OCI-LY7 (cell line): ENCODE data around the gene IFITM2. TPM values are rescaled to one million over a fixed set of nuclear protein-coding genes. Genes with fewer than 3 reads are reported as not detected.
"Not testable (repeated sequence)": the region's sequence is repeated elsewhere in the genome, so short reads cannot be mapped to it uniquely, and the experiment has no call there.

Experiments used
- BruUV-seq: library from RNA; stranded (reverse); fragments of 400-500 nt; replicated peaks from 2 replicates; lab custom pipeline; 2021; lab: Mats Ljungman, UMichigan
- CTCF ChIA-PET: fragments of 300-600 bp; sonication (Branson Sonifier 250); formaldehyde crosslinking; loops from one replicate; lab custom pipeline; 2022; ENCODE audit warnings: antibody characterized with exemption; ENCODE audit not compliant: unreplicated experiment; lab: Charles Lee
- POLR2A ChIA-PET: fragments of 300-600 bp; sonication (Branson Sonifier 250); formaldehyde crosslinking; loops from one replicate; lab custom pipeline; 2022; ENCODE audit warnings: antibody characterized with exemption; lab: Charles Lee
- DNase-seq: peaks from one replicate; pipeline ENCODE4 v3.0.0-alpha.2; 2015; ENCODE audit warnings: low spot score
- H2AFZ ChIP-seq: fragments of 200-600 bp; sonication (generic), shearing (Covaris generic); 2 replicates; pipeline ENCODE4 v1.6.1; 2014; ENCODE audit warnings: mild to moderate bottlenecking, antibody characterized with exemption, low read length, moderate library complexity
- H3K27ac ChIP-seq: fragments of 200-600 bp; sonication (generic); 2 replicates; pipeline ENCODE4 v1.5.1; 2014; ENCODE audit warnings: mixed run types, low read depth, mild to moderate bottlenecking, moderate library complexity, low read length, inconsistent platforms; ENCODE audit not compliant: poor library complexity, severe bottlenecking
- H3K36me3 ChIP-seq: fragments of 200-600 bp; sonication (generic); 2 replicates; pipeline ENCODE4 v1.6.1; 2014; ENCODE audit warnings: mild to moderate bottlenecking, antibody characterized with exemption, low read length, moderate library complexity, mixed read lengths; ENCODE audit not compliant: insufficient read depth
- H3K4me1 ChIP-seq: fragments of 200-600 bp; sonication (generic); 2 replicates; pipeline ENCODE4 v1.5.1; 2014; ENCODE audit warnings: mild to moderate bottlenecking, low read length; ENCODE audit not compliant: insufficient read depth, poor library complexity, severe bottlenecking
- H3K4me2 ChIP-seq: fragments of 200-600 bp; sonication (generic); 2 replicates; pipeline ENCODE4 v1.6.1; 2014; ENCODE audit warnings: mild to moderate bottlenecking, low read length
- H3K4me3 ChIP-seq: fragments of 200-600 bp; sonication (generic); 2 replicates; pipeline ENCODE4 v1.5.1; 2014; ENCODE audit warnings: mild to moderate bottlenecking, low read depth, low read length; ENCODE audit not compliant: poor library complexity, severe bottlenecking
- H3K79me2 ChIP-seq: fragments of 200-600 bp; sonication (generic); 2 replicates; pipeline ENCODE4 v1.6.1; 2016; ENCODE audit warnings: low read depth, mild to moderate bottlenecking, low read length, moderate library complexity, mixed read lengths; ENCODE audit not compliant: insufficient read depth
- H3K9me2 ChIP-seq: fragments of 200-600 bp; sonication (generic); 2 replicates; pipeline ENCODE4 v1.6.1; 2016; ENCODE audit warnings: mild to moderate bottlenecking, low read length, mixed read lengths; ENCODE audit not compliant: insufficient read depth
- H3K9me3 ChIP-seq: fragments of 200-600 bp; sonication (generic); 2 replicates; pipeline ENCODE4 v1.6.1; 2014; ENCODE audit warnings: mild to moderate bottlenecking, mixed run types, low read length, mixed read lengths
- H4K20me1 ChIP-seq: fragments of 200-600 bp; sonication (generic); 2 replicates; pipeline ENCODE4 v1.6.1; 2014; ENCODE audit warnings: mild to moderate bottlenecking, antibody characterized with exemption, low read length, moderate library complexity, mixed read lengths; ENCODE audit not compliant: insufficient read depth
- EZH2phosphoT487 ChIP-seq: fragments of 200-600 bp; sonication (generic); IDR thresholded peaks from 2 replicates; pipeline ENCODE4 v1.6.1; 2018; ENCODE audit warnings: low read depth, borderline replicate concordance, mild to moderate bottlenecking, mixed run types, antibody characterized with exemption, low read length, moderate library complexity, mixed read lengths
- intact Hi-C: fragments of 100-400 bp; cut with micrococcal nuclease; formaldehyde crosslinking; loops from one replicate; pipeline ENCODE4 v1.10.0; 2022; ENCODE audit not compliant: unreplicated experiment
- total RNA-seq, 2 experiments: library from RNA; depleted of rRNA in 1 of 2; stranded (reverse); fragments of >200 nt in 1 of 2; shearing (Covaris generic) in 1 of 2; gene quantifications; 2 replicates each; pipeline ENCODE4 v1.2.3, GENCODE V29; 2014 to 2022
- TF ChIP-seq, protein P1 (sequence below): fragments of 200-600 bp; sonication (generic); conservative IDR thresholded peaks from 2 replicates; pipeline ENCODE4 v1.5.1; 2014; ENCODE audit warnings: mild to moderate bottlenecking, antibody characterized with exemption, low read length, moderate library complexity, mixed read lengths

Gene IFITM2
- total RNA-seq, 2 experiments from 2014 or later: 22.1 to 117 TPM

DNA sequence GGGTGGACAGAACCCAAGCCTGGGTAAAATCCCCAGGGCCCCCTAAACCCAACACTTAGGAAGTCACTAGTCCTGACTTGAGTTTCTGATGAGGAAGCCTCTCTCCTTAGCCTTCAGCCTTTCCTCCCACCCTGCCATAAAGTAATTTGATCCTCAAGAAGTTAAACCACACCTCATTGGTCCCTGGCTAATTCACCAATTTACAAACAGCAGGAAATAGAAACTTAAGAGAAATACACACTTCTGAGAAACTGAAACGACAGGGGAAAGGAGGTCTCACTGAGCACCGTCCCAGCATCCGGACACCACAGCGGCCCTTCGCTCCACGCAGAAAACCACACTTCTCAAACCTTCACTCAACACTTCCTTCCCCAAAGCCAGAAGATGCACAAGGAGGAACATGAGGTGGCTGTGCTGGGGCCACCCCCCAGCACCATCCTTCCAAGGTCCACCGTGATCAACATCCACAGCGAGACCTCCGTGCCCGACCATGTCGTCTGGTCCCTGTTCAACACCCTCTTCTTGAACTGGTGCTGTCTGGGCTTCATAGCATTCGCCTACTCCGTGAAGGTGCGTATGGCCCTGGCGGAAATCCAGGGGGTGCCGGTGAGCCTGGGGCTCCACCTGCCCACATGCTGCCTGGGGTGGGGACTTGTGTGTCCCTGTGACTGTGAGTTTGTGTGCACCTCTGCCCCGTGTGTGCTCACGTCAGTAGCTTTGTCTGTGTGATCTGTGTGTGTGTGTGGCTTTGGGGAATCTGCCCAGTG lies 6.4 kb downstream of the IFITM2 start, which contains the start of gene IFITM1:
TSS of gene IFITM1 (plus strand) at position 254 of the 767 bp plus-strand sequence. CDS start at position 385, 131 bp downstream.
- H3K4me2 ChIP-seq: peak within 1 kb of the TSS; percentile 68
- peak within 1 kb of the TSS; percentile 67 for H3K4me3 ChIP-seq
- peak within 1 kb of the TSS; percentile 76 for H3K27ac ChIP-seq
- H3K9me3 ChIP-seq: no peaks in the 10 kb centered on the region
- no peaks in the 10 kb centered on the region for H3K36me3 ChIP-seq
- TSS peak; percentile 98 for BruUV-seq
- TF ChIP-seq, protein P1, sequence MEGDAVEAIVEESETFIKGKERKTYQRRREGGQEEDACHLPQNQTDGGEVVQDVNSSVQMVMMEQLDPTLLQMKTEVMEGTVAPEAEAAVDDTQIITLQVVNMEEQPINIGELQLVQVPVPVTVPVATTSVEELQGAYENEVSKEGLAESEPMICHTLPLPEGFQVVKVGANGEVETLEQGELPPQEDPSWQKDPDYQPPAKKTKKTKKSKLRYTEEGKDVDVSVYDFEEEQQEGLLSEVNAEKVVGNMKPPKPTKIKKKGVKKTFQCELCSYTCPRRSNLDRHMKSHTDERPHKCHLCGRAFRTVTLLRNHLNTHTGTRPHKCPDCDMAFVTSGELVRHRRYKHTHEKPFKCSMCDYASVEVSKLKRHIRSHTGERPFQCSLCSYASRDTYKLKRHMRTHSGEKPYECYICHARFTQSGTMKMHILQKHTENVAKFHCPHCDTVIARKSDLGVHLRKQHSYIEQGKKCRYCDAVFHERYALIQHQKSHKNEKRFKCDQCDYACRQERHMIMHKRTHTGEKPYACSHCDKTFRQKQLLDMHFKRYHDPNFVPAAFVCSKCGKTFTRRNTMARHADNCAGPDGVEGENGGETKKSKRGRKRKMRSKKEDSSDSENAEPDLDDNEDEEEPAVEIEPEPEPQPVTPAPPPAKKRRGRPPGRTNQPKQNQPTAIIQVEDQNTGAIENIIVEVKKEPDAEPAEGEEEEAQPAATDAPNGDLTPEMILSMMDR: peak; percentile 49
- TF ChIP-seq EZH2phosphoT487: no peak
- ChIA-PET POLR2A (interaction anchor here (0.5 to 3.8 kb wide), 2 partner anchors 27 to 93 kb away, joined by 3 to 18 read pairs; no protein-coding TSS in a partner anchor), CTCF (no interaction called here)
- peak; percentile 73 for DNase-seq
- peaks cover 44% of the 10 kb centered on the region for H3K4me1 ChIP-seq
- intact Hi-C loops: loop anchor here (2.0 kb wide), 2 partner anchors 41 to 45 kb away; no protein-coding TSS in a partner anchor
- H3K9me2 ChIP-seq: no peaks in the 10 kb centered on the region
- no peaks in the 10 kb centered on the region for H3K79me2 ChIP-seq
- no peaks in the 10 kb centered on the region for H4K20me1 ChIP-seq
- peak within 1 kb of the TSS; percentile 45; the same call in 1 of the 2 replicates for H2AFZ ChIP-seq

DNA sequence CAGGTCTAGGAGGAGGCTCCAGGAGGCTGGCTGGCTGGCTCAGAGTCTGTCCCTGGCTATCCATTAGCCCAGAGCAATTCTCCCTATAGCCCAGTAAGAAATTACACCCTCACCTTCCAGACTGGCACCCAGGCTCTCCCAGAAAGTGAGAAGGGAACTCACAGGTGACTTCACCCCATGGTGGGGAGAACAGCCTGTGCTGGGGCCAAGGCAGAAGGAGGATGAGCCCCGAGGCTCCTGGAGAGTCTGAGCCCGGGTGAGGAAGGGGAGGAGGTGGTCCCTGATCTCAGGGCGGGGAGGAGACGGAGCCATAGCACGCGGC lies 6.9 kb downstream of the IFITM2 start:
- Histone ChIP-seq H3K4me1 (peaks cover 39% of the 10 kb centered on the region), H3K27ac (peak overlapping the region; percentile 76), H3K4me3 (peak overlapping the region; percentile 67), H3K4me2 (peak overlapping the region; percentile 68)
- H3K79me2 ChIP-seq, BruUV-seq, CTCF ChIA-PET, H4K20me1 ChIP-seq, H3K9me2 ChIP-seq, H3K36me3 ChIP-seq, H2AFZ ChIP-seq, DNase-seq, H3K9me3 ChIP-seq, intact Hi-C loops: not testable (repeated sequence)
- POLR2A ChIA-PET: interaction anchor here (0.5 to 3.8 kb wide), 2 partner anchors 26 to 93 kb away, joined by 3 to 18 read pairs; no protein-coding TSS in a partner anchor

DNA sequence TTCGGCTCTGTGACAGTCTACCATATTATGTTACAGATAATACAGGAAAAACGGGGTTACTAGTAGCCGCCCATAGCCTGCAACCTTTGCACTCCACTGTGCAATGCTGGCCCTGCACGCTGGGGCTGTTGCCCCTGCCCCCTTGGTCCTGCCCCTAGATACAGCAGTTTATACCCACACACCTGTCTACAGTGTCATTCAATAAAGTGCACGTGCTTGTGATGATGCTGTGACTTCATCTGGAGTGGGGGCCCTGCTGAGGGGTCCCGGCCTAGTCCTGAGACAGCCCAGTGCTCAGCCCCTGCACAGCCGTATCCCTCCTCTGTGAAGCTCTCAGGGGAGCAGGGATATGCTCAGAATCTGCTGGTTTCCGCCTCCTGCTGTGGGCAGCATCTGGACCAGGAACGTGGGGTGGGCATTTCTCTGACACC lies 7.5 kb downstream of the IFITM2 start:
- TF ChIP-seq, protein P1: no peak
- TF ChIP-seq EZH2phosphoT487: no peak
- Histone ChIP-seq H3K4me3 (peak overlapping the region; percentile 67), H3K9me2 (no peaks in the 10 kb centered on the region), H2AFZ (no peak overlapping the region), H3K36me3 (no peaks in the 10 kb centered on the region), H3K4me1 (peaks cover 34% of the 10 kb centered on the region), H4K20me1 (no peaks in the 10 kb centered on the region), H3K27ac (no peak overlapping the region), H3K9me3 (no peaks in the 10 kb centered on the region), H3K4me2 (peak overlapping the region; percentile 68), H3K79me2 (no peaks in the 10 kb centered on the region)
- BruUV-seq: no TSS peak
- intact Hi-C loops: no loop called here
- ChIA-PET POLR2A (interaction anchor here (3.8 kb wide), 1 partner anchor 26 kb away, joined by 18 read pairs; no protein-coding TSS in a partner anchor), CTCF (no interaction called here)
- no peak for DNase-seq
